Measurements from ENCODE around the gene APBA2.
A peak's percentile ranks its signal among the peaks of the same experiment; 100 is the strongest.

APBA2 gene

GRCh38 chr15:28982886-28983285 is 97.1 kb downstream of the APBA2 start (continued):
- TF ChIP-seq ZBTB44 (tag by site-specific recombination; IDR thresholded peaks at IDR 0.05) (no peak), ZNF148 (tag by site-specific recombination; IDR thresholded peaks at IDR 0.05; ENCODE audit: borderline replicate concordance) (no peak), ZNF785 (tag by site-specific recombination; IDR thresholded peaks at IDR 0.05) (no peak), ZSCAN18 (tag by site-specific recombination; IDR thresholded peaks at IDR 0.05) (no peak), RBAK (tag by site-specific recombination; IDR thresholded peaks at IDR 0.05) (no peak), ZNF701 (tag by site-specific recombination; IDR thresholded peaks at IDR 0.05) (no peak)

- no peak overlapping the region for H3K4me3 ChIP-seq (ENCODE audit: low read depth, low read length)
- H3K4me1 ChIP-seq (ENCODE audit: control insufficient read depth, insufficient read depth, low read length) = no peaks in the 10 kb centered on the region
- H3K27ac ChIP-seq (ENCODE audit: extremely low read depth, low read depth, low read length) = no peak overlapping the region
- ChIA-PET POLR2A (no interaction called here), CTCF (interaction anchor here (0.7 to 1.7 kb wide), 2 partner anchors 118 to 740 kb away, joined by 3 to 5 read pairs; no protein-coding TSS in a partner anchor)
- TF ChIP-seq ZNF157 (tag by site-specific recombination; IDR thresholded peaks at IDR 0.05) = no peak
- TF ChIP-seq EGR2 (tag by site-specific recombination; IDR thresholded peaks at IDR 0.05; ENCODE audit: low read depth) = 0 out of 2 replicates have a peak, but pooled peaks have one; percentile 13
- TF ChIP-seq ZNF169 (tag by site-specific recombination; IDR thresholded peaks at IDR 0.05) = no peak
- peak; percentile 91 for TF ChIP-seq ZNF133 (tag by site-specific recombination; IDR thresholded peaks at IDR 0.05)
- no peaks in the 10 kb centered on the region for H3K9me3 ChIP-seq (ENCODE audit: control insufficient read depth, insufficient read depth, low read depth, low read length)
- H3K36me3 ChIP-seq (ENCODE audit: control insufficient read depth in 2 of 2, insufficient read depth in 1 of 2, low read length in 2 of 2) = no peaks in the 10 kb centered on the region
Observed at GRCh38 chr15:28983432-28984311, 97.9 kb downstream of the APBA2 start.

GRCh38 chr15:28984421-28985315 is 98.9 kb downstream of the APBA2 start:
- no peak overlapping the region for H3K4me3 ChIP-seq (ENCODE audit: low read depth, low read length)
- H3K4me1 ChIP-seq (ENCODE audit: control insufficient read depth, insufficient read depth, low read length) = no peaks in the 10 kb centered on the region
- CTCF ChIA-PET = interaction anchor here (0.7 to 1.7 kb wide), 4 partner anchors 28 to 117 kb away, joined by 3 to 7 read pairs (median 4); no protein-coding TSS in a partner anchor
- H3K27ac ChIP-seq (ENCODE audit: extremely low read depth, low read depth, low read length) = no peak overlapping the region
- no peaks in the 10 kb centered on the region for H3K36me3 ChIP-seq (ENCODE audit: control insufficient read depth in 2 of 2, insufficient read depth in 1 of 2, low read length in 2 of 2)
- no peaks in the 10 kb centered on the region for H3K9me3 ChIP-seq (ENCODE audit: control insufficient read depth, insufficient read depth, low read depth, low read length)
- POLR2A ChIA-PET = interaction anchor here (0.6 kb wide), 1 partner anchor 740 kb away, joined by 3 read pairs; no protein-coding TSS in a partner anchor
- 0 out of 2 replicates have a peak, but pooled peaks have one; percentile 25 for TF ChIP-seq ZNF629 (tag by site-specific recombination; IDR thresholded peaks at IDR 0.05)
- no peak for TF ChIP-seq ZNF175 (tag by site-specific recombination; IDR thresholded peaks at IDR 0.05)
- TF ChIP-seq ZNF555 (tag by site-specific recombination; conservative IDR thresholded peaks at IDR 0.05) = no peak
- no peak for TF ChIP-seq CTCF (tag by site-specific recombination; IDR thresholded peaks at IDR 0.05)
- TF ChIP-seq ZNF221 (tag by site-specific recombination; IDR thresholded peaks at IDR 0.05; ENCODE audit: borderline replicate concordance) = no peak
- TF ChIP-seq ZNF664 (tag by site-specific recombination; IDR thresholded peaks at IDR 0.05) = no peak
- TF ChIP-seq ZNF398 (tag by site-specific recombination; IDR thresholded peaks at IDR 0.05) = peak; percentile 76
- no peak for TF ChIP-seq ZNF19 (tag by site-specific recombination; IDR thresholded peaks at IDR 0.05; ENCODE audit: low read depth)
- no peak for TF ChIP-seq ZNF335 (tag by site-specific recombination; conservative IDR thresholded peaks at IDR 0.05)
- TF ChIP-seq SCRT1 (tag by site-specific recombination; IDR thresholded peaks at IDR 0.05; ENCODE audit: borderline replicate concordance) = no peak
- TF ChIP-seq BCL11A (tag by site-specific recombination; IDR thresholded peaks at IDR 0.05; ENCODE audit: low read depth) = no peak
